ENCODE data around the gene LRRC72. TPM values are rescaled to one million over a fixed set of nuclear protein-coding genes. Genes with fewer than 3 reads are reported as not detected.
A peak's percentile ranks its signal among the peaks of the same experiment; 100 is the strongest.

The LRRC72 gene
- total and polyA plus RNA-seq, 9 of the 15 experiments (the other 6 are each of a cell fraction or from before 2014, with no cell fraction given), result 0.10 TPM; not detected in 8

- POLR2A ChIA-PET, result no interaction called here
- CTCF ChIA-PET (ENCODE audit: low intra/inter-chr PET ratio), result interaction anchor here (0.6 kb wide), 1 partner anchor 8 kb away, joined by 8 read pairs; no protein-coding TSS in a partner anchor
- in situ Hi-C loops (cut with MboI) (no loop called here), intact Hi-C loops (cut with micrococcal nuclease) (no loop called here)
- Histone ChIP-seq H4K20me1 (replicated peaks; ENCODE audit: control insufficient read depth, insufficient read depth, low read length) (no peaks in the 10 kb centered on the region), H3K27me3 (ENCODE audit: control insufficient read depth in 2 of 2, insufficient read depth in 2 of 2, low read length in 2 of 2) (no peaks in the 10 kb centered on the region), H3K9ac (ENCODE audit: insufficient read depth in 1 of 2, low read depth in 2 of 2, low read length in 2 of 2) (no peak overlapping the region), H3K4me2 (ENCODE audit: insufficient read depth, low read length) (no peak overlapping the region), H3K27ac (ENCODE audit: extremely low read depth, low read depth, low read length) (no peak overlapping the region), H3K4me1 (replicated peaks in 1 of 2; ENCODE audit: control insufficient read depth in 2 of 2, insufficient read depth in 2 of 2, low read length in 2 of 2) (peaks cover 4 to 11% of the 10 kb centered on the region in 2 experiments; a peak in 2 of 5 replicates), H3K79me2 (ENCODE audit: control insufficient read depth, insufficient read depth, low read length) (no peaks in the 10 kb centered on the region), H3K9me3 (replicated peaks; ENCODE audit: control insufficient read depth, insufficient read depth, low read depth, low read length) (no peaks in the 10 kb centered on the region), H3K36me3 (ENCODE audit: control insufficient read depth, insufficient read depth, low read length) (no peaks in the 10 kb centered on the region), H3K4me3 (no peak overlapping the region), H2AFZ (ENCODE audit: low read depth, low read length) (0 out of 2 replicates have a peak overlapping the region, but pooled peaks have one; percentile 12), H3K9me1 (ENCODE audit: control insufficient read depth, insufficient read depth, low read length) (no peaks in the 10 kb centered on the region)
- no TSS peak for BruUV-seq (replicated peaks)
- 36% methylated on average over 2 of the region's 2 CpGs for WGBS (ENCODE audit: insufficient coverage, low coverage, missing lambda C conversion rate)
- ATAC-seq (no peak), DNase-seq (ENCODE audit: extremely low read depth in 1 of 4, low spot score in 3 of 4) (no peak), FAIRE-seq (no peak)
- TF ChIP-seq ATF7 (IDR thresholded peaks at IDR 0.05), result no peak
- TF ChIP-seq AFF1 (IDR thresholded peaks at IDR 0.05; ENCODE audit: low read depth in 1 of 2, partially characterized antibody in 2 of 2), result no peak
Measured at GRCh38 chr7:16498122-16498521, 28.5 kb upstream of the LRRC72 start.
